ENCODE data around the gene ST6GALNAC6. TPM values are rescaled to one million over a fixed set of nuclear protein-coding genes. Genes with fewer than 3 reads are reported as not detected.

ST6GALNAC6 gene
- total and polyA plus RNA-seq, 2 of the 4 experiments (the other 2 are of a cell fraction): 35.7 to 48.6 TPM

DNA sequence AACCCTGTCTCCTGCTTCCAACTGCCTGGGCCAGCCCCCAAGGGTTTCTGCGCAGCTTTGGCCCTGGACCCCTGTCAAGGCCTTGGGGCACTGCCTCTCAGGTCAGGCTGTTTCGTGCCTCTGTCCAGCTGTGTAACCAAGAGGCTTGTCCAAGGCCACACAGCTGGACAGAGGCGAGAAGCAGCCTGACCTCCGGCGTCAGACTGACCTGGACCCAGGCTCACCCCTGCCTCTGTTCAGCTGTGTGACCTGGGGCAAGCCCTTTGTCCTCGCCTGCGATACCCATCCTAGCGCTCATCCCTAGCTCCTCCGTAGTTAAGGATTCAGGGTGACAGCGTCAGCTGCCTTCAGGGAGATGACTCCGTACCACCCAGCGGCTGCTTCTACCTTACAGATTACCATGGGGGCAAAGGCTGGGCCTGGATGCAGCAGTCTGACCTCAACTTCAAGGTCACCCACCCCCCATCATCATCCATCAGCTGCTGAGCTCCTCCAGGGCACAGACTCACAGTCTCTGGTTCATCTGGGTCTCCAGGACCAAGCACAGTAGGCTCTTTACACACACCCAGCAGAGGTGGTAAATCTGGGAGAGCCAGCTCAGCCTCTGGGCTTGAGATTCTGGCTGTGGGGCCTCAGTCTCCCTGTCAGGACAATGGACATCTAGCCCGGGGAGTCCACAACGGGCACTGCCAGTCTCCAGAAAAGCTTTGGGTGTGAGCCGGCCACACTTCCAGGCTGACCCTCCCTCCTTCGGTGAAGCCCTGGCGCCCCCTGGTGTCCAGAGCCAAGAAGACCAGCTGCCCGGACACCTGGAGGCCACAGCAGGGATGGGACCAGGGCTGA is 29.9 kb downstream of the ST6GALNAC6 start:
- in situ Hi-C loops (cut with MboI; ENCODE audit: low sequenced_read_pairs): no loop called here
- 69% methylated on average over 7 of the region's 18 CpGs; no CpG with 5 or more reads in 1 of the 2 experiments for WGBS, 2 experiments (ENCODE audit: extremely low coverage in 2 of 2, insufficient read length in 1 of 2)

More for the DNA sequence above, 29.9 kb downstream of the ST6GALNAC6 start:
- Histone ChIP-seq H3K23ac (ENCODE audit: low read depth, low read length) (no peak overlapping the region), H3K9me3 (ENCODE audit: control insufficient read depth, insufficient read depth, low read length) (no peaks in the 10 kb centered on the region), H4K20me1 (ENCODE audit: insufficient read depth, low read length) (0 out of 2 replicates have a peak, but pooled peaks cover 4% of the 10 kb centered on the region), H2AK5ac (ENCODE audit: low read depth, low read length) (peak overlapping the region; percentile 29), H3K9me1 (ENCODE audit: insufficient read depth, low read length) (peaks cover 3% of the 10 kb centered on the region; the same call in 1 of the 2 replicates), H3K14ac (replicated peaks; ENCODE audit: low read depth, low read length) (no peak overlapping the region), H3K36me3 (ENCODE audit: control insufficient read depth, insufficient read depth, low read length) (peaks cover 33% of the 10 kb centered on the region), H3K4me3 (ENCODE audit: insufficient read depth, low read depth, low read length) (no peak overlapping the region), H3K4me1 (ENCODE audit: control insufficient read depth, insufficient read depth, low read length) (no peaks in the 10 kb centered on the region), H3K27ac (ENCODE audit: insufficient read depth, low read length) (no peak overlapping the region), H3K79me1 (ENCODE audit: low read depth in 1 of 2, low read length in 2 of 2) (peaks cover 2% of the 10 kb centered on the region in 2 experiments; a peak in 1 of 4 replicates), H3K56ac (ENCODE audit: extremely low read depth, insufficient read depth, low read length) (no peak overlapping the region), H3K18ac (ENCODE audit: low read depth, low read length) (no peak overlapping the region), H3K27me3 (ENCODE audit: control insufficient read depth, insufficient read depth, low read length) (no peaks in the 10 kb centered on the region), H4K5ac (ENCODE audit: low read depth, low read length) (no peak overlapping the region), H2BK15ac (ENCODE audit: low read depth, low read length) (no peak overlapping the region), H3K4me2 (ENCODE audit: low read depth, low read length) (no peak overlapping the region), H2AK9ac (replicated peaks; ENCODE audit: low read depth, low read length, poor library complexity) (peak overlapping the region; percentile 31), H2BK5ac (ENCODE audit: low read depth, low read length, poor library complexity, severe bottlenecking) (no peak overlapping the region), H2BK120ac (ENCODE audit: low read depth, low read length) (no peak overlapping the region), H2AFZ (replicated peaks; ENCODE audit: low read length, poor library complexity) (peak overlapping the region; percentile 36), H3K9ac (ENCODE audit: low read depth, low read length) (no peak overlapping the region), H4K91ac (ENCODE audit: insufficient read depth, low read depth, low read length) (0 out of 2 replicates have a peak overlapping the region, but pooled peaks have one; percentile 15), H2BK20ac (ENCODE audit: low read depth, low read length) (no peak overlapping the region), H3K4ac (ENCODE audit: low read depth, low read length) (no peak overlapping the region), H4K8ac (ENCODE audit: low read depth in 2 of 2, low read length in 2 of 2) (no peak overlapping the region)
- no TSS peak for BruUV-seq (replicated peaks)
- DNase-seq (peak; percentile 67), ATAC-seq (ENCODE audit: low read depth) (peak; percentile 96)
- dilution Hi-C loops (cut with HindIII; ENCODE audit: low sequenced_read_pairs, unreplicated experiment) (no loop called here), intact Hi-C loops (cut with micrococcal nuclease) (loop anchor here (1.0 to 2.0 kb wide), 2 partner anchors 83 to 135 kb away; partner anchors contain the start of genes CDK9 and TOR2A)
- TF ChIP-seq FOS (IDR thresholded peaks at IDR 0.05; ENCODE audit: low read depth, low read length) (no peak), SMC3 (IDR thresholded peaks at IDR 0.05; ENCODE audit: low read depth, low read length) (peak; percentile 97), POLR2A (IDR thresholded peaks at IDR 0.05; ENCODE audit: low read depth, low read length) (0 out of 2 replicates have a peak, but pooled peaks have one; percentile 50), RAD21 (IDR thresholded peaks at IDR 0.05; ENCODE audit: low read length) (peak; percentile 97), NFE2L2 (IDR thresholded peaks at IDR 0.05; ENCODE audit: low read depth, low read length) (no peak), MAZ (IDR thresholded peaks at IDR 0.05; ENCODE audit: borderline replicate concordance, low read depth, low read length) (peak; percentile 58; the same call in 1 of the 2 replicates), BHLHE40 (IDR thresholded peaks at IDR 0.05; ENCODE audit: low read depth, low read length) (0 out of 2 replicates have a peak, but pooled peaks have one; percentile 3)
- TF ChIP-seq, protein P1, sequence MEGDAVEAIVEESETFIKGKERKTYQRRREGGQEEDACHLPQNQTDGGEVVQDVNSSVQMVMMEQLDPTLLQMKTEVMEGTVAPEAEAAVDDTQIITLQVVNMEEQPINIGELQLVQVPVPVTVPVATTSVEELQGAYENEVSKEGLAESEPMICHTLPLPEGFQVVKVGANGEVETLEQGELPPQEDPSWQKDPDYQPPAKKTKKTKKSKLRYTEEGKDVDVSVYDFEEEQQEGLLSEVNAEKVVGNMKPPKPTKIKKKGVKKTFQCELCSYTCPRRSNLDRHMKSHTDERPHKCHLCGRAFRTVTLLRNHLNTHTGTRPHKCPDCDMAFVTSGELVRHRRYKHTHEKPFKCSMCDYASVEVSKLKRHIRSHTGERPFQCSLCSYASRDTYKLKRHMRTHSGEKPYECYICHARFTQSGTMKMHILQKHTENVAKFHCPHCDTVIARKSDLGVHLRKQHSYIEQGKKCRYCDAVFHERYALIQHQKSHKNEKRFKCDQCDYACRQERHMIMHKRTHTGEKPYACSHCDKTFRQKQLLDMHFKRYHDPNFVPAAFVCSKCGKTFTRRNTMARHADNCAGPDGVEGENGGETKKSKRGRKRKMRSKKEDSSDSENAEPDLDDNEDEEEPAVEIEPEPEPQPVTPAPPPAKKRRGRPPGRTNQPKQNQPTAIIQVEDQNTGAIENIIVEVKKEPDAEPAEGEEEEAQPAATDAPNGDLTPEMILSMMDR (conservative IDR thresholded peaks at IDR 0.05; ENCODE audit: low read depth, low read length): peak; percentile 97
- ChIA-PET POLR2A (ENCODE audit: unreplicated experiment) (no interaction called here), CTCF (interaction anchor here (0.6 to 1.6 kb wide), 8 partner anchors 13 to 145 kb away, joined by 3 to 8 read pairs (median 5); partner anchors contain the start of gene TOR2A)

Data from IMR-90 (cell line).